Keratinocyte (primary cell): ENCODE measurements around the gene KIZ. TPM values are rescaled to one million over a fixed set of nuclear protein-coding genes. Genes with fewer than 3 reads are reported as not detected.
A peak's percentile ranks its signal among the peaks of the same experiment; 100 is the strongest.

Experiments used
- DNase-seq: peaks from one replicate; pipeline ENCODE4 v3.0.0-alpha.2; 2011; ENCODE audit warnings: low read depth, missing footprints, low spot score
- FAIRE-seq: peaks from 2 replicates; lab custom pipeline; 2011; peaks lifted over from hg19 to GRCh38; lab: Jason Lieb, UNC
- H2AFZ ChIP-seq: 2 replicates; pipeline ENCODE4 v1.6.0; 2012; ENCODE audit warnings: low read length, control low read depth, inconsistent platforms; ENCODE audit not compliant: control insufficient read depth
- H3K27ac ChIP-seq: 2 replicates; pipeline ENCODE4 v1.5.1; 2011; ENCODE audit warnings: low read length; ENCODE audit not compliant: control insufficient read depth, insufficient read depth
- H3K27me3 ChIP-seq: 3 replicates; pipeline ENCODE4 v1.6.0; 2011; ENCODE audit warnings: low read length; ENCODE audit not compliant: control insufficient read depth, insufficient read depth; ENCODE audit errors: extremely low read depth
- H3K36me3 ChIP-seq, 2 experiments: 2 replicates in 1 of 2; 3 replicates in 1 of 2; pipeline ENCODE4 v1.5.1; 2011; ENCODE audit warnings: low read length in 2 of 2, mild to moderate bottlenecking in 1 of 2; ENCODE audit not compliant: control insufficient read depth in 2 of 2, insufficient read depth in 2 of 2; ENCODE audit errors: extremely low read depth in 1 of 2
- H3K4me1 ChIP-seq: 3 replicates; pipeline ENCODE4 v1.5.1; 2011; ENCODE audit warnings: low read length; ENCODE audit not compliant: control insufficient read depth, insufficient read depth; ENCODE audit errors: extremely low read depth
- H3K4me2 ChIP-seq: 3 replicates; pipeline ENCODE4 v1.6.0; 2011; ENCODE audit warnings: low read depth, low read length; ENCODE audit not compliant: control insufficient read depth, insufficient read depth; ENCODE audit errors: extremely low read depth
- H3K4me3 ChIP-seq, 3 experiments: fragments of 200-600 bp in 1 of 3; sonication (generic) in 1 of 3; 2 replicates in 2 of 3; 3 replicates in 1 of 3; pipeline ENCODE4 v1.5.1; 2011 to 2016; ENCODE audit warnings: low read length in 3 of 3, mild to moderate bottlenecking in 3 of 3, control low read depth in 2 of 3, inconsistent platforms in 1 of 3, low read depth in 1 of 3, mixed read lengths in 1 of 3, mixed run types in 1 of 3, moderate library complexity in 1 of 3; ENCODE audit not compliant: control insufficient read depth in 2 of 3, insufficient read depth in 2 of 3; ENCODE audit errors: extremely low read depth in 1 of 3
- H3K79me2 ChIP-seq: 2 replicates; pipeline ENCODE4 v1.6.0; 2012; ENCODE audit warnings: low read length; ENCODE audit not compliant: control insufficient read depth, insufficient read depth
- H3K9ac ChIP-seq: 3 replicates; pipeline ENCODE4 v1.6.0; 2011; ENCODE audit warnings: low read length; ENCODE audit not compliant: control insufficient read depth, insufficient read depth; ENCODE audit errors: extremely low read depth
- H3K9me1 ChIP-seq: 3 replicates; pipeline ENCODE4 v1.6.0; 2011; ENCODE audit warnings: low read length; ENCODE audit not compliant: control insufficient read depth, insufficient read depth; ENCODE audit errors: extremely low read depth
- H3K9me3 ChIP-seq: 2 replicates; pipeline ENCODE4 v1.5.1; 2012; ENCODE audit warnings: low read depth, low read length; ENCODE audit not compliant: control insufficient read depth
- H4K20me1 ChIP-seq: 3 replicates; pipeline ENCODE4 v1.6.0; 2011; ENCODE audit warnings: low read length; ENCODE audit not compliant: control insufficient read depth, insufficient read depth; ENCODE audit errors: extremely low read depth
- CTCF ChIP-seq, 3 experiments: IDR thresholded peaks in 1 of 3; conservative IDR thresholded peaks in 1 of 3; optimal IDR thresholded peaks in 1 of 3; 2 replicates in 2 of 3; 3 replicates in 1 of 3; pipeline versions ENCODE3 to v1.5.1; 2011; ENCODE audit warnings: low read length in 3 of 3, mild to moderate bottlenecking in 3 of 3, moderate library complexity in 2 of 3, control low read depth in 1 of 3, inconsistent platforms in 1 of 3; ENCODE audit not compliant: insufficient read depth in 2 of 3; ENCODE audit errors: extremely low read depth in 1 of 3
- EZH2 ChIP-seq: IDR thresholded peaks from one replicate; pipeline ENCODE4 v1.6.1; 2012; ENCODE audit warnings: inconsistent platforms, mild to moderate bottlenecking, low read length, moderate library complexity
- dilution Hi-C: fragments of 300-500 bp; cut with MboI; formaldehyde crosslinking; loops from one replicate; pipeline ENCODE4 v1.7.0; 2020; ENCODE audit warnings: low sequenced_read_pairs; ENCODE audit not compliant: extremely low pct_ligation_motif_present
- polyA plus RNA-seq, 5 experiments: library from polyadenylated mRNA; depleted of rRNA in 3 of 5; stranded (reverse) in 3 of 5; stranded (forward) in 1 of 5; unstranded in 1 of 5; fragments of >200 nt; gene quantifications; 1 replicate in 1 of 5; 2 replicates in 3 of 5; 3 replicates in 1 of 5; pipeline versions ENCODE4 v1.2.1 to v1.2.3, GENCODE V29; 2011 to 2012; ENCODE audit warnings: missing spikeins in 2 of 5, low read depth in 1 of 5, low replicate concordance in 1 of 5

Gene KIZ
- polyA plus RNA-seq, 1 donor (not counting 4 experiments of a cell fraction or from before 2014, with no cell fraction given) = 21.3 TPM

DNA sequence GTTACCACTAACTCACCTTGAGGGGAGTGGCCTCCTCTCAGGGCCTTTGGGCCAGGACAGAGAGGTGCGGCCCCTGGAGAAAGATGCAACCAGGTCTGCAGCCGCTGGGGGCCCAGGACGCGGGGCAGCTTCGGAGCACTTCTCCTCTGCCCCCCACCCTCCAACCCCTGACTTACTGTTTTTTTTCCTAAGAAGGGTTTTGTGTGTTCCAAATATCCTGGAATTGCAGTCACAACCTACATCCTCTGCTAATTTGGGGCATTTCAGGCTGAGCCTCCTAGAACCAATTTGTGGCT lies 21.5 kb upstream of the KIZ start:
- H3K4me1 ChIP-seq = peaks cover 11% of the 10 kb centered on the region

GRCh38 chr20:21104921-21105320 lies 21.0 kb upstream of the KIZ start:
- FAIRE-seq (no peak), DNase-seq (no peak)
- no peak for TF ChIP-seq CTCF (optimal IDR thresholded peaks at IDR 0.05 in 1 of 3, IDR thresholded peaks at IDR 0.05 in 1 of 3, conservative IDR thresholded peaks at IDR 0.05 in 1 of 3; ENCODE audit: extremely low read depth in 1 of 3, insufficient read depth in 2 of 3, low read length in 3 of 3)
- TF ChIP-seq EZH2 = no peak
- Histone ChIP-seq H3K9me1 (no peaks in the 10 kb centered on the region), H3K27ac (no peak overlapping the region), H3K9ac (no peak overlapping the region), H3K4me1 (peaks cover 11% of the 10 kb centered on the region), H4K20me1 (no peaks in the 10 kb centered on the region), H3K36me3 (no peaks in the 10 kb centered on the region), H3K27me3 (peaks cover 90% of the 10 kb centered on the region), H3K4me3 (no peak overlapping the region), H2AFZ (no peak overlapping the region), H3K9me3 (no peaks in the 10 kb centered on the region), H3K79me2 (no peaks in the 10 kb centered on the region), H3K4me2 (no peak overlapping the region)
- dilution Hi-C loops = no loop called here

More for the DNA sequence above, 21.5 kb upstream of the KIZ start:
- Histone ChIP-seq H3K9ac (no peak overlapping the region), H3K79me2 (no peaks in the 10 kb centered on the region), H3K4me2 (no peak overlapping the region), H3K4me3 (no peak overlapping the region), H3K9me3 (no peaks in the 10 kb centered on the region), H3K9me1 (no peaks in the 10 kb centered on the region), H4K20me1 (no peaks in the 10 kb centered on the region), H3K27me3 (peaks cover 94% of the 10 kb centered on the region), H2AFZ (no peak overlapping the region), H3K27ac (no peak overlapping the region), H3K36me3 (no peaks in the 10 kb centered on the region)
- dilution Hi-C loops = no loop called here
- no peak for DNase-seq
- no peak for FAIRE-seq
- TF ChIP-seq CTCF (optimal IDR thresholded peaks at IDR 0.05 in 1 of 3, IDR thresholded peaks at IDR 0.05 in 1 of 3, conservative IDR thresholded peaks at IDR 0.05 in 1 of 3; ENCODE audit: extremely low read depth in 1 of 3, insufficient read depth in 2 of 3, low read length in 3 of 3) (no peak), EZH2 (peak; percentile 15)
